ENCODE results near the gene PARD3.

- TF ChIP-seq POLR2AphosphoS5 (IDR thresholded peaks at IDR 0.05; ENCODE audit: low read depth, low read length) (no peak), TAF1 (IDR thresholded peaks at IDR 0.05; ENCODE audit: borderline replicate concordance, insufficient read depth, low read length) (no peak)
Measured at GRCh38 chr10:34730726-34731125, 84.4 kb downstream of the PARD3 start.
